Uterus (tissue), 2 donors: ENCODE data around the gene C11orf21.

Experiments used
- POLR2A ChIP-seq, 2 donors: fragments of 450-650 bp; IDR thresholded peaks; one replicate each; pipeline ENCODE4 v1.6.1; 2016; ENCODE audit warnings: antibody characterized with exemption in 2 of 2, mild to moderate bottlenecking in 1 of 2, moderate library complexity in 1 of 2
- TF ChIP-seq, protein P1 (sequence below), 4 experiments: fragments of 200-600 bp in 2 of 4; fragments of 450-650 bp in 2 of 4; sonication (generic) in 2 of 4; IDR thresholded peaks; one replicate each; pipeline ENCODE4 v1.5.1; 2016 to 2019; ENCODE audit warnings: antibody characterized with exemption in 4 of 4, mild to moderate bottlenecking in 2 of 4, moderate library complexity in 1 of 4

- TF ChIP-seq, protein P1, sequence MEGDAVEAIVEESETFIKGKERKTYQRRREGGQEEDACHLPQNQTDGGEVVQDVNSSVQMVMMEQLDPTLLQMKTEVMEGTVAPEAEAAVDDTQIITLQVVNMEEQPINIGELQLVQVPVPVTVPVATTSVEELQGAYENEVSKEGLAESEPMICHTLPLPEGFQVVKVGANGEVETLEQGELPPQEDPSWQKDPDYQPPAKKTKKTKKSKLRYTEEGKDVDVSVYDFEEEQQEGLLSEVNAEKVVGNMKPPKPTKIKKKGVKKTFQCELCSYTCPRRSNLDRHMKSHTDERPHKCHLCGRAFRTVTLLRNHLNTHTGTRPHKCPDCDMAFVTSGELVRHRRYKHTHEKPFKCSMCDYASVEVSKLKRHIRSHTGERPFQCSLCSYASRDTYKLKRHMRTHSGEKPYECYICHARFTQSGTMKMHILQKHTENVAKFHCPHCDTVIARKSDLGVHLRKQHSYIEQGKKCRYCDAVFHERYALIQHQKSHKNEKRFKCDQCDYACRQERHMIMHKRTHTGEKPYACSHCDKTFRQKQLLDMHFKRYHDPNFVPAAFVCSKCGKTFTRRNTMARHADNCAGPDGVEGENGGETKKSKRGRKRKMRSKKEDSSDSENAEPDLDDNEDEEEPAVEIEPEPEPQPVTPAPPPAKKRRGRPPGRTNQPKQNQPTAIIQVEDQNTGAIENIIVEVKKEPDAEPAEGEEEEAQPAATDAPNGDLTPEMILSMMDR (IDR thresholded peaks at IDR 0.05), result no peak
- no peak for TF ChIP-seq POLR2A (IDR thresholded peaks at IDR 0.05)
Measured at GRCh38 chr11:2325719-2326118, 24.0 kb upstream of the C11orf21 start.
